Effector memory CD4-positive, alpha-beta T cell (primary cell): ENCODE measurements around the gene SERPINA5.

Experiments
- DNase-seq, 3 donors: peaks; one replicate each; pipeline ENCODE4 v3.0.0-alpha.2; 2020
- H3K27ac ChIP-seq: 2 replicates; pipeline ENCODE4 v1.7.0; 2013; ENCODE audit warnings: mild to moderate bottlenecking, low read length, moderate library complexity; ENCODE audit not compliant: insufficient read depth, poor library complexity, severe bottlenecking
- H3K27me3 ChIP-seq: replicated peaks from 2 replicates; pipeline ENCODE4 v1.7.0; 2013; ENCODE audit warnings: mild to moderate bottlenecking, low read length; ENCODE audit not compliant: insufficient read depth, control insufficient read depth, poor library complexity, severe bottlenecking
- H3K36me3 ChIP-seq: 2 replicates; pipeline ENCODE4 v1.7.0; 2013; ENCODE audit warnings: mild to moderate bottlenecking, low read length, moderate library complexity; ENCODE audit not compliant: control insufficient read depth, insufficient read depth
- H3K4me1 ChIP-seq: 2 replicates; pipeline ENCODE4 v1.7.0; 2013; ENCODE audit warnings: low read length, mild to moderate bottlenecking; ENCODE audit not compliant: control insufficient read depth, insufficient read depth, poor library complexity, severe bottlenecking
- H3K4me3 ChIP-seq: 2 replicates; pipeline ENCODE4 v1.7.0; 2013; ENCODE audit warnings: low read length, low read depth, mild to moderate bottlenecking; ENCODE audit not compliant: insufficient read depth, poor library complexity, severe bottlenecking
- H3K9me3 ChIP-seq: 2 replicates; pipeline ENCODE4 v1.7.0; 2013; ENCODE audit warnings: mild to moderate bottlenecking, low read length, moderate library complexity; ENCODE audit not compliant: control insufficient read depth

SERPINA5 gene

DNA sequence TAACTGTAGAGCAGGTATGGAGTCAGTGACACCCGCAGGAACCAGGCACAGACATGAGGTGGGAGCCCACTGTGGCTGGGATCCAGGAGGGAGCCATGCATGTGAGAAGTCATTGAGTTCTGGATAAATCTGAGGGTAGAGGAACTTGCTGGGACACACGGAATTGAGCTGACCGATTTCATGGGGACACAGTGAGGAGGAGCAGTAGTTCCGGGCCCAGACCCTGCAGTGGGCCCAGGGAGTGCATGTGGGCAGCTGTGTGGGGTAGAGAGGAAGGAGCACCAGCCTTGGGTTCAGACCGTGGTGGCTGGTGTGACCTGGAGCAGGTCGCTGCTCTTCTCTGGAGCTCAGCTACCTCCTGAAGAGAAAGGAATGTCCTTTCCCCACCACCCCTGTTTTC is 39.4 kb downstream of the SERPINA5 start:
- no peaks in the 10 kb centered on the region for H3K9me3 ChIP-seq
- no peaks in the 10 kb centered on the region for H3K27me3 ChIP-seq
- DNase-seq, result no peak
- H3K4me1 ChIP-seq, result no peaks in the 10 kb centered on the region
- H3K4me3 ChIP-seq, result no peak overlapping the region
- no peaks in the 10 kb centered on the region for H3K36me3 ChIP-seq
- H3K27ac ChIP-seq, result no peak overlapping the region

DNA sequence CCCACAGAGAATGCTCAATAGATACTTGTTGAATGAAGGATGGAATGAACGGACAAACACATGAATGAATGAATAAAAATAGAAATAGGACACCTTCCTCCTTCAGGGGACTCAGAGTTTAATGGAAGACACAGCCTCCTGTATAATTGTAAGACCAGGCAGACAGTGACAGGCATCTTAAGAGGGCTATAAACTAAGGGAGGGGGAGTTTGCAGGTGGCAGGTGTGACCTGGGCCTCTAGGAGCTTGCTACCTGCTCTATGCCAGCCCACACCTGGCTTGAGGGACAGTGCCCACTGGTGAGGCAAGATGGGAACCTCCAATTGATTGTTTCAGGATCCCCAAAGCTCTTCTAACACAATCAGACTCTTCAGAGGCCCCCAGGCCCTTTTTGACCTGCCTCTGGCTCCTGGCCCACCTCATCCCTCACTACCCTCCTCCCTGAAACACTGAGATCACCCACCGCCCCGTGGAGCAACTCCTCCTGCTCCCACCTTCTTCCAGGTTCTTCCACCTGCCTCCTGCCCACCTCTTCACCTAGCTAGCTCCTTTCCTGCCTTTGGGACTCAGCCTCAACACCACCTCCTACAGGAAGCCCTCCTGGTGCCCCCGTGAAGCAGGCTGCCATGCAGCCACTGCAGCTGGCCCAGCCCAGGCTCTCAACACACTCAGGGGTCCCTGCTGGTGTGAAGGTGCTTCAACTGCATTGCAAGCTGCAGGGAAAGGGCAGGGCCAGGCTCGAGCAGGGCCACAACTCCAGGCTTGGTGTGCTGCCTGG is 40.3 kb downstream of the SERPINA5 start:
- Histone ChIP-seq H3K27ac (no peak overlapping the region), H3K9me3 (no peaks in the 10 kb centered on the region), H3K4me3 (no peak overlapping the region), H3K36me3 (no peaks in the 10 kb centered on the region), H3K27me3 (no peaks in the 10 kb centered on the region), H3K4me1 (no peaks in the 10 kb centered on the region)
- no peak for DNase-seq

DNA sequence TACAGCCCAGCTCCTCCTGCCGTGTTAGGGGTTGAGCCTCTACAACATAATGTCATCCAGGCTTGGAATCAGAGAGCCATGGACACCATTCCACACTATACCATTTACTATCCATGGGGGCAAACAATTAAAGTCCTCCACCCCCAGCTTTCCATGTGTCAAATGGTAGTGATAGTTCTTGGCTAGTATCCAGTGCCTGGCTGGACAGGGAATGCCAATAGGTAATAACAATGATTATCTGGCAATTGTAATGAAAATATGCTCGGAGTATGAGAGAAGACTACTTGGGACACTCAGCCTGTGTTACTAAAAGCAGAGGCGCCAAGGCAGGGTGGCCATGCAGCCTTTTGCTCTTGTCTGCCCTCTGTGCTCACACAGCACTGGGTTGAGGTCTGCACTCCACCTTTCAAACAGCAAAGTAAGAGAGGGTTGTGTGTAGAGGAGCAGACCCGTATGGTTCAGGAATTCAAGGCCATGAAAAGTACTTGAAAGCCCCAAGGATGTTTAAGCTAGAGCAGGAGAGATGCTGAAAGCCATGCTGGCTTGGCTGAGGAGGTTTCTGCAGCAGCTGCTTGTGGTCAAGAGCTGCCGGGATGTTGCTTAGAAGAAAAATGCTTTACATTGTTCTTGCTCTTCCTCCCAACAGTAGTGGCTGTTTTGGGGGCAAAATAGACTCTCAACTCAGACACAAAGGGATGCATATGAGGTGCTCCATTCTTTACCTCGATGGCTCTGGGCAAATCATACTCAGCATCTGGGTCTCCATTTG is 41.6 kb downstream of the SERPINA5 start:
- no peaks in the 10 kb centered on the region for H3K4me1 ChIP-seq
- H3K36me3 ChIP-seq, result no peaks in the 10 kb centered on the region

DNA sequence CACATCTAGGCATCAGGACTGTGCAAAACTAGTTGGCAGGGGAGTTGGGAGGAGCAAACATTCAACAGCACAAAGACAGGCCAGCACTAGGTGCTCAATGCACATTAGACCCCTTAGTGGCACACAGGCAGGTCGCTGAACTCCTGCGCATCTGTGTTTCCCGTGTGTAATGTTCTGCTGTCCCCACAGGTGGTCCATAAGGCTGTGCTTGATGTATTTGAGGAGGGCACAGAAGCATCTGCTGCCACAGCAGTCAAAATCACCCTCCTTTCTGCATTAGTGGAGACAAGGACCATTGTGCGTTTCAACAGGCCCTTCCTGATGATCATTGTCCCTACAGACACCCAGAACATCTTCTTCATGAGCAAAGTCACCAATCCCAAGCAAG is 42.2 kb downstream of the SERPINA5 start:
- H3K4me3 ChIP-seq, result no peak overlapping the region
- H3K27ac ChIP-seq, result no peak overlapping the region
- no peaks in the 10 kb centered on the region for H3K4me1 ChIP-seq
- no peaks in the 10 kb centered on the region for H3K9me3 ChIP-seq
- no peak for DNase-seq
- H3K27me3 ChIP-seq, result no peaks in the 10 kb centered on the region
- H3K36me3 ChIP-seq, result no peaks in the 10 kb centered on the region

More for the DNA sequence above, 41.6 kb downstream of the SERPINA5 start:
- no peaks in the 10 kb centered on the region for H3K9me3 ChIP-seq
- H3K27me3 ChIP-seq, result no peaks in the 10 kb centered on the region
- H3K27ac ChIP-seq, result no peak overlapping the region
- no peak overlapping the region for H3K4me3 ChIP-seq
- no peak for DNase-seq

DNA sequence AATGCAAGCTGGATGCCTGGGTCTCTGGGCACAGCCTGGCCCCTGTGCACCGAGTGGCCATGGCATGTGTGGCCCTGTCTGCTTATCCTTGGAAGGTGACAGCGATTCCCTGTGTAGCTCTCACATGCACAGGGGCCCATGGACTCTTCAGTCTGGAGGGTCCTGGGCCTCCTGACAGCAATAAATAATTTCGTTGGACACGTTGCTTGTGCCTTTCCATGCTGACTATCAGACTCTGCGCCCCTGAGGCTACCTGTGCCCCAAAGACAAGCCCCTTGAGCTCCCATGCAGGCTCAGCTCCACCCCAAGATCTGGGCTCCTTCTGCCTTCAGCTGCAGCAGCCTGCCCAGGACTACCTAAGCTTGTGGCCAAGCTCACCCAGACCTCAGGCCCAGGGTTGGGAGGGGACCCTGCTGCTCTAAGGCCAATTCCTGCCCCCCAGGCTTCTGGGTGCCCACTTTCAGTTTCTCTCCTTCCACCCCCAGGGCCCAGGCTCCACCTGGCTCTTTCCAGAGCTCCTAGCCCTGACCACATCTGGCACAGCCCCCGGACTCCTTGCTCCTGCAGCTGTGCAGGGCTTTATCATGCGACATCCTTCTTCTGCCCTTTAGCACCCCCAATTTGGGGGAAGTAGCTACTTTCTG is 42.8 kb downstream of the SERPINA5 start:
- Histone ChIP-seq H3K36me3 (no peaks in the 10 kb centered on the region), H3K27ac (no peak overlapping the region), H3K27me3 (no peaks in the 10 kb centered on the region), H3K4me1 (no peaks in the 10 kb centered on the region), H3K4me3 (no peak overlapping the region), H3K9me3 (no peaks in the 10 kb centered on the region)
- no peak for DNase-seq

DNA sequence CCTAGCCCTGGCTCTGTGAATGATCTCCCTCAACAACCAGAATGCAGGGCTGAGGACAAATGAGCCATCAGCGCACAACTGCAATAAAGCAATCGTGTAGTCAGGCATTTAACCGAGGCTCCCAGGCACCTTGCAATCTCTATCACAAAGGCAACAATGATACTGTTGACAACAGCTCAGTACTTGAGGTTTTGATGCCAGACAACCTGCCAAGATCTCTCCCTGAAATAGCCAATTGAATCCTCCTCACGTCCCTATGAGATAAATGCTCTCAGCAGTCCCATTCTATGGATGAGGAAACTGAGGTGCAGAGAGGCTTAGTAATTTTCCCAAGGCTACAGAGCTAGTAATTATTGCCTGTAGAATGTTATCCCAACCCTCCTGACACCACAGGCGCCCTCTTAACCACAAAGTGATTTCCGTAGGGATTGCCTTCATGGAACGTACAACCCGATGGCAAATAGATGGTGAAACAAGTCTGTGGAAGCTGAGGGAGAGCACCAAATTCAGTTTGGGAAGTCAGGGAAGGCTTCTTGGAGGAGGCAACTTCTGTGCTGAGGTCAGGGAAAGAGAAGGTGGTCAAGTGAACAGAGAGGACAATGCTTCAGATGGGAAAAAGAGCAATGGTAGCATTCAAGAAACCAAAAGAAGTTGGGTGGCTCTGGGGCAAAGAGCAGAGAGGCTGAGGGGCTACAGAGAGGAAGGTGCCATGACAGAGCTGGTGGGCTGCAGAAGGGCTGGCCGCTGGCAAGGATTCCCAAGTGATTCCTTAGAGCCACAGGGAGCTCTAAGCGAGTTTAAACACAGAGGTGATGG is 43.5 kb downstream of the SERPINA5 start:
- no peaks in the 10 kb centered on the region for H3K27me3 ChIP-seq
- no peak overlapping the region for H3K4me3 ChIP-seq
- H3K27ac ChIP-seq, result no peak overlapping the region
- DNase-seq, result no peak
- H3K36me3 ChIP-seq, result no peaks in the 10 kb centered on the region
- H3K4me1 ChIP-seq, result no peaks in the 10 kb centered on the region
- no peaks in the 10 kb centered on the region for H3K9me3 ChIP-seq

DNA sequence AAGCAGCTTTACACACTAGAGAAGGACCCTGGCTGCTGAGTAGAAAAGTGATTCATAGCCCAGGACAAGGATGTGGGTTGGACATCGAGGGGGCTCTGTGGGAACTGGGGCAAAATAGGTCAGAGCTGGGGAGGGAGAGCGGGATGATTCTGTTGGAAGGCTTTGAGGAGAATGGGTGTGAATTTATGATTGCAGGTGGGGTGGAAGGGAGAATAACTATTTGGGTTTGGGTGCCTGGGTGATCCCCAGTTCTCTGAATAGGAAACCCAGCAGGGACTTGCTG is 44.1 kb downstream of the SERPINA5 start:
- DNase-seq, result no peak
- Histone ChIP-seq H3K27me3 (no peaks in the 10 kb centered on the region), H3K4me1 (no peaks in the 10 kb centered on the region), H3K36me3 (no peaks in the 10 kb centered on the region), H3K4me3 (no peak overlapping the region), H3K27ac (no peak overlapping the region), H3K9me3 (no peaks in the 10 kb centered on the region)

DNA sequence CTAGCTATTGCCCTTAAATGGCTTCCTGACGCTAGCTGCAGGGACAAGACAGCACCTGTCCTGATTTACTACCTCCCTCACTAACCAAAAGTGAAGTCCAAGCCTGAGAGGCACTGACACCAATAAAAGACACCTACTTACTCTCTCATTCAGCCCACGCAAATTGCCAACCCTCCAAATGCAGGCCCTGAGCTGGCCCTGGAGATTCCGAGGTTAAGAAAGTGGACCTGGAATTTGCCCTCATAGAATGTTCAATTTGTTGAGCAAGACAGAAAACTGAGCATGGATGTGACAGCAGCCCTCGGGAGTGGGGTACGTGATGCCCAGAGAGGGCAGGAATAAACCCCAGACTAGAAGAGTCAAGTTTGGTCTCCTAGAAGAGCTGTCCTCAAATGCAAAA is 47.4 kb downstream of the SERPINA5 start:
- H3K4me3 ChIP-seq, result no peak overlapping the region
- DNase-seq, result no peak
- no peaks in the 10 kb centered on the region for H3K9me3 ChIP-seq
- no peaks in the 10 kb centered on the region for H3K27me3 ChIP-seq
- H3K4me1 ChIP-seq, result no peaks in the 10 kb centered on the region
- H3K36me3 ChIP-seq, result no peaks in the 10 kb centered on the region
- no peak overlapping the region for H3K27ac ChIP-seq

DNA sequence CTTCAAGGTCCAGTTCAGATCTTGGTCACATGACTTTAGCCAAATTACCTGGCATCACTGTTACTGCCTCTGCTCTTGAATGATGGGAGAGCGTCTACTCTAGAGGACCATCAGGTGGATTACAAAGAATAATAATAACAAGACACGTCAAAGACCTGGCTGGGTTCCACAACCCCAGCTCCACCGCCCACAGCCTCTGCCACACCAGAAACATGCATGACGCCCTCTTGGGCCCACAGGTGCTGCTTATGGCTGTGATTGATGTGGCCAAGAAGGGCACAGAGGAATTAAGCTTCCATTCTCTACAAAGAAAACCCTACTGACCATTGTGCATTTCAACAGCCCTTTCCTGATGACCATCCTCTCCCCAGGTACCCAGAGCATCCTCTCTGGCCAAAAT is 49.2 kb downstream of the SERPINA5 start:
- Histone ChIP-seq H3K4me1 (no peaks in the 10 kb centered on the region), H3K27ac (no peak overlapping the region), H3K27me3 (no peaks in the 10 kb centered on the region), H3K36me3 (no peaks in the 10 kb centered on the region), H3K9me3 (no peaks in the 10 kb centered on the region), H3K4me3 (no peak overlapping the region)
- DNase-seq, result no peak
